NOMO-1 (cell line): Measurements from ENCODE around the gene OR14A16.

Experiments used
- DNase-seq, 2 experiments: peaks; one replicate each; lab custom pipeline; 2025; ENCODE audit not compliant: unreplicated experiment in 2 of 2; lab: John Stamatoyannopoulos, UW

OR14A16 gene, protein sequence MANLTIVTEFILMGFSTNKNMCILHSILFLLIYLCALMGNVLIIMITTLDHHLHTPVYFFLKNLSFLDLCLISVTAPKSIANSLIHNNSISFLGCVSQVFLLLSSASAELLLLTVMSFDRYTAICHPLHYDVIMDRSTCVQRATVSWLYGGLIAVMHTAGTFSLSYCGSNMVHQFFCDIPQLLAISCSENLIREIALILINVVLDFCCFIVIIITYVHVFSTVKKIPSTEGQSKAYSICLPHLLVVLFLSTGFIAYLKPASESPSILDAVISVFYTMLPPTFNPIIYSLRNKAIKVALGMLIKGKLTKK

DNA sequence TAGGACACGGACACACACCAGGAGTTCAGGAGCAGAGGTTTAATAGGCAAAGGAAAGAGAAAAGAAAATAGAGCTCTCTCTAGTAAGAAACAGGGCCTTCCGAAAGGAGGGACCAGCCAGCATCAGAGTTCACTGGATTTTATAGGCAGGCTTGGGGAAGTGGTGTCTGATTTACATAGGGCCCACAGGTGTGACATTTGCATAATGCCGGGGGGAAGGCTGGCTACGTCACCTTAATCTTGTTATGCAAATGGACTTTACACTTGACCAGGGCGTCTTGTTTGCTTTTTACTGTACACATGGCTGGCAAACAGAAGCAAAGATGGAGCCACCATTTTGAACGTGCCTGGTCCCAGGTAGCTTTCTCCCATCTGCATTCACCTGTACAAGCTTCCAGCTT lies at the start of gene OR14A16:
Gene OR14A16, minus strand, starts transcription at position 97 of the 400 bp plus-strand sequence. CDS start 8,390 bp downstream, outside the sequence.
- DNase-seq: no peak

DNA sequence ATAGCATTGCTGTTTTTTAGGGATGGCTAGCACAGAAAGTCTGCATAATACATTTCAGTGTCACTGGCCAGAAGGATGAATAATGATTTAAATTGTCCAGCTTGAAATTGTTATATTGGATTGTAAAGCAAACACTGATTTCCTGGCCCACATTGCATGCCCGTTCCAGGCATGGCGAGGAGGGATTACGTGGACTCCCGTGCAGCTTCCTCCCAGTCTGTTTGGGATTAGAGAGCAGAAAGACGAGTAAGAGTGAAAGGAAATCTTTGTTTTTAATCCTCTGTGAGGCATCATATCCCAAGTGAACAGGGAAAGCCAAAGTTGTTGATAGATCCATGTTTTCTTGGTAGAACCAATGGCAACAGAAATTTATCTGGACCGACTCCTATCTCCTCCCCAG lies 41.5 kb upstream of the OR14A16 start:
- DNase-seq: no peak

DNA sequence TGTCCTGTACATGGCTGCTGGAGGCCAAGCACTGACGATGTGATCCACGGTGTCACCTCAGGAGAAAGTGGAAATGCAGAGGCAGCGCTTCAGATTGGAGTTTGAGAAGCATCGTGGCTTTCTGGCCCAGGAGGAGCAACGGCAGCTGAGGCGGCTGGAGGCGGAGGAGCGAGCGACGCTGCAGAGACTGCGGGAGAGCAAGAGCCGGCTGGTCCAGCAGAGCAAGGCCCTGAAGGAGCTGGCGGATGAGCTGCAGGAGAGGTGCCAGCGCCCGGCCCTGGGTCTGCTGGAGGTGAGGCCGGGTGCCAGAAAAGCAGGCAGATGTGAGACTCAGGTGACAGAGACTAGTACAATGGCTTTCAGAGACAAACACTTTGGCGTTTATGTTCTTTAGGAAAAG lies 40.7 kb upstream of the OR14A16 start:
- DNase-seq: no peak

DNA sequence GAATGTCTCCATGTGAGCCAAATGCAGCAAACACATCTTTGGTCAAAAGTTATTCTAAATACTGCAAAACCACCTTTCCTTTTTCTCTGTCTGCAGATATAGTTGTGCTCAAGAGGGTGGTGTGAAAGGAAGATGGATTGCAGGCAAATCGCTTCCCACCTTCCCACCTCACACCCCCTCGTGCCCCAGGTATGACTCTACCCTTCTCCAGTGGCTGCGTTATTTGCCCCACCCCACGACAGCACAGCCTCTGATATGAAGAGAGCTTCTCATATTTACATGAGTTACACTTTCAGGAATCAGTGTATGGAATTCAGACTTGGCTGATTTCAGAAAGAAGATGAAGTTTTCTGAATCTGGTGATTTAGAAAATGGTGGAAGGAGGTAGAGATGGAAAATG lies 38.8 kb upstream of the OR14A16 start:
- no peak for DNase-seq

DNA sequence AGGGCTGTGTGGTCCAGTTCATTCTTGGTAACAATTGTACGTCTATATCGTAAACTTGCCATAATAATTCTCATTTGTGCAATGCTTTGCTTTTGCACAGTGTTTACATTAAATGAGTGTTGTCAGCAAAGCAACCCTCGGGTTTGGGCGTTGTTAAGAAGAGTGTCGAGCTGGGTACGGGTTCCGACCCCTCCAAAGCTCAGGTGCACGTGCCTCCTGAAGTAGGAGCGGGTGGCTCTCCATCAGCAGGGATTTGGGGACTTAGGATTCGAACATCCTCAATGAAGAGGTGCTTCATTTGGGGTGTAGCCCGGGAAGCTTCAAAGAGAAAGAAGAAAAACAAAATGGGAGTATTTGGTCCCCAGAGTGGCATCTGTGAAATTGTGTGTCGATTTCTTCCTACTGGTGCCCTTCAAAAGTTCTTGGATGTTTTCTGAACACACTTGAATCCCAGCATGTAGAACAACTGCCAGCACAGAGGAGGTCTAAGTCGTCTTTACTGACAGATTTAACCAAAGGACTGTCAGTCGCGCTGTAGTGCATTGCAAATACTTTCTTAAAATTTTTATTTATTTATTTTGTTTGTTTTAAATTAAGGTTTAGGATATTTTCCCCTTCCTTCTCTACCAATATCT lies 34.2 kb upstream of the OR14A16 start:
- DNase-seq: no peak

DNA sequence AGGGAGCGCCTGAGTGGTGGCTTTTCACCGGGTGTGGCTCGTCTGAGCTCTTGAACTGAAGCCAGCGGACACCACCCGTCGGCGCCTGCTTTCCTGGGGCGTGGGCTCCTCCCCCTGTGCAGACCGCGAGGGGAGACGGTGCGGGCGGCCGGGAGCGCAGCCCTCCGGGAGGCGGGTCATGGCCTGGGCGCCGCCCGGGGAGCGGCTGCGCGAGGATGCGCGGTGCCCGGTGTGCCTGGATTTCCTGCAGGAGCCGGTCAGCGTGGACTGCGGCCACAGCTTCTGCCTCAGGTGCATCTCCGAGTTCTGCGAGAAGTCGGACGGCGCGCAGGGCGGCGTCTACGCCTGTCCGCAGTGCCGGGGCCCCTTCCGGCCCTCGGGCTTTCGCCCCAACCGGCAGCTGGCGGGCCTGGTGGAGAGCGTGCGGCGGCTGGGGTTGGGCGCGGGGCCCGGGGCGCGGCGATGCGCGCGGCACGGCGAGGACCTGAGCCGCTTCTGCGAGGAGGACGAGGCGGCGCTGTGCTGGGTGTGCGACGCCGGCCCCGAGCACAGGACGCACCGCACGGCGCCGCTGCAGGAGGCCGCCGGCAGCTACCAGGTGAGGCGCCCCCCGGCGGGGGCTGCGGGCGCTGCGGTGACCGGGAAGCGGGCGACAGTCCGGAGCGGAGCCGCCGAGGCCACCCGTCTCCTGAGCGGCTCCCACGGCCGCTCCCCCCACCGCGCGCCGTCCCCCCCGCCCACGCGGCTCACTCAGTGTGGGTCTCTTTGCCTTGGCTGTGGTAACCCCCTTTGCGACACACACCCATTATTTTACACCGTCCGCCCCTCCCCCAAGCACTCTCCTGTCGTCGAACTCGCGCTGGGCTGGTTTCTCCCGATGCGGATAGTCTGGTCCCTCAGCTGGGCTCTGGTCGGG lies 33.4 kb upstream of the OR14A16 start, which contains the start of gene TRIM58:
Gene TRIM58, plus strand, starts transcription at position 119 of the 916 bp plus-strand sequence. Its CDS starts 60 bp downstream, at position 179.
- DNase-seq: no peak

DNA sequence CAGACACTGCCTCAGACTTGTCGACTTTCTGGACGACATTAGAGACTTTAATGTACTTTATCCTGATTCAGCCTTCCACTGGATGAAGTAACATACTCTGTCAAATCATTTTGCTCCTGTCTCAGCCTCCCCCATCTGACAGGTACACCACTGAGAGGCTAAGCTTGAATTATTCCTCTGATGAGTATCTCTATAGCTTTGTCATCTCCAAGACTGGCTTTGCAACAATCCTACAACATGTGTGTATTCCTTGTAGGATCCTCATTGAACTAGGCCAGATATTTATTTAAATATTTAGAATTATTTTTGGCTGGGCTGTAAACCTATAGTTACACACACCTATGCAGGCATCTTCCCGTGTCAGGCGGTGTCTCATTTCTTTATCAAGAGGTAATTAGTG lies 32.0 kb upstream of the OR14A16 start:
- no peak for DNase-seq

DNA sequence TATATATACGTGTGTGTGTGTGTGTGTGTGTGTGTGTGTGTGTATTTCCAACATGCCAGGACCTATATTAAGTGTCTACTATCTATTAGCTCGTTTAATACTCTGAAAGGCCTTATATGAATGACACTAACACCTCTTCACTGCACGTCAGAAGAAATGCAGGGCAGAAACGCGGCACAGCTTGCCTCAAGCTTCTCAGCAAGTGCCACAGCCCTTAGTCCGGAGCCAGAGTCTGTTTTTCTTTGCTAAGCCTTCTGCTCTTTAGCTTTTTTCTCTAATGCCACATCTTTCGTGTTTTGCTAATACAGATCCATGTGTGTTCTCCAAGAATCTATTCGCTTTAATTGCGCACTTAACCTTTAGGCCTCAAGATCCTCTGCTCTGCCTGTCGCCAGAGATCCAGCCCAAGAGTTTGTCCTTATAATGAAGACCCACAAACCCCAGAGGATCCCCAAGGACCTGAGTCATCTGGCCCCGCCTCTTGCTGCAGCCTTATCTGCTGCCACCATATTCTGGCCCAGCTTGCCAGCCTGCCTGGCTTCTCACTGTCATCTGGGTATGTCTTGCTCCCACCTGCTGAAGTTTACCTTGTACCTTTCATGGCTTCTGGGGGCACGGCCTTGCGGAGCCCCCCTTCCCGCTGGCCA lies 31.1 kb upstream of the OR14A16 start:
- DNase-seq: no peak

DNA sequence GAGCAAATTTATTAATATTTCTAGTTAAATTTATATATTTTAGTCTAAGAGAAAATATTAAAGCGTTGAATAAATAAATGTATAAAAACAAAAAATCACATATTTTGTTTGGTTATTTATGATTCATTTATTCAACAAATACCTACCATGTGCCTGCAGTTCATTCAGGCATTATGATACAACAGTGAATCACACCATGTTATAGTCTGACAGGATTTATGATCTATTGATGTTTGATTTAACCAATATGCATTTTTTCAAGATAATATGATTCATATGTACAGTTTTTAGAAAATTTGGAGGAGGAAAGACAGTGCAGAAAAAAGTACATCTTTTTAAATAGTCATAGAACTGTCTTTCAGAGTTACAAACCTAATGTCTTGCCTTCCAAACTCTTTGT lies 25.7 kb upstream of the OR14A16 start:
- DNase-seq: no peak

DNA sequence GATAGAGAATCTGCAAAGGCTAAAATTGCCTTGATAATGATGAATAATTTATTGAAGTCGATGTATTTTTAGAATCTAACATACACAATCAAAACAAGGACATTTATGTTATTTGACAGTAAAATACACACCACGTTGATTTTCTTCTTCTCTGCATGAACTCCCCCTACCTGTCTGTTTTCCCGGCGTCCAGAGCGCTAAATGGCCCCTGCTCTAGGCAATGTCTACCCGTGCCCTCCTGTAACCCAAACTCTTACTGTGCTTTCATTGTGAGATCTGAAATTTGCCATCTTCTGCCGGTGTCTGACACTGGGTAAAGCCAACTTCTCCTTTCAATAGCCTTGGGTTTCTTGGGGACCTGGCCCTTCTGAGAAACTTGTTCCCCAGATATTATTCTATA lies 24.4 kb upstream of the OR14A16 start:
- DNase-seq: no peak

DNA sequence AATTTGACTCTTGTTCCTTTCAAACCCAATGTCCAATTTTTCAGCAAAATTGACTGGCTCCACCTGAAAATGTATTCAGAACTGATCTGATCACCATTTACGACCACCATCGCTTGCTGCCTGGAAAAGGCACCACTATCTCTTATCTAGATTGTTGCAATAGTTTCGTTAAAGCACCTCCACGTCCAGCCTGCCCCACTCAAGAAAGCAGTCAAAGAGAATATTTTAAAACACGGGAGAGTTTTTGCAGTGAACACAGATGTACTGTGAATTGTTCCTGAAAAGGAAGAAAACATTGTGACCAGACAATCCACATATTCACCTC lies 21.7 kb upstream of the OR14A16 start:
- DNase-seq: no peak

DNA sequence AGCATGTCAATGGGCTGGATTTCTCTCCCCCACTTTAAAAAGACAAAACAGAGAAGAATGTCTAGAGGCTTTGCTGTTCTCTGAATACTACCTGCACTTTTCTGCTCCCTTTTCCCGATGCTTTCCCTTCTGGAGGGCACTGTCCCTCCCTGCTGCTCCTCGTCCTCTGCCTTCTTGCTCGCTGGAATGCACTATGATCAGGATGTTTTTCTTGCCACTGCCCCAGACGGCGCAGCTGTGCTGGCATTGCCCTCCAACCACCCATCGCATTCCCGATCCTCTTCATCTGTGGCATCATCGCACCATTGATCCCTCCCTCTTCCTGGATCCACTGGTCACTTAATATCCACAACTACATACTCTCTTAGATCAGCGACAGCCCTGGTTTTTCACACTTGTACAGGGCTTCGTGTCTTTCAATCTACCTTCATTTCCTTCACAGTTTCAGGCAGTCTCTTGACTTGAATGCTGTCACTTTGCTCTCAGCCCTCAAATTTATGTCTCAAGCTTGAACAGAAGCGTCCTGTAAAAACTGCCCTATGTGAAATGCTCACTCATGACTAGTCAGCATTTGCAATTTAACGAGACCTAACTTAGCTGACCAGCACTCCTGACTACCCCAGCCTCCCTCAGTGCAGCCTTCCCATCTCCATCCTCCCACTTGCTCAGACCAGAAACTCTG lies 21.2 kb upstream of the OR14A16 start:
- no peak for DNase-seq

DNA sequence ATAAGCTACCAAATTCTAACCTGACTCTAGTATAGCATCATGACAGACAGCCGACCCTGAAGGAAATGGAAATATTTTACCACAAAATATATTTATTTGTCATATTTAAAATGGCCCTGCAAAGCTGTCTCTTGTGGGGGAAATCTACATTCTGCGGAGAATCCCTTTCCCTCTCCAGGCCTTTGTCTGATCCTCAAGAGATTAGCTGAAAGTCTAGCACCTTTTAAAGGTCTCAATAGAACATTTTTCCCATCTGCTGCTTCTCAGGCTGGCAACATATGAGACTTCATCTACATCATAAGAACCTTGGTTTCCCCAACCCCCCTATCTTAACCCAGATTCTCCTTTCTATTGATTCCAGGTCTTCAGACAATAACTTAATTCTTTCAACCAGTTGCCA lies 19.5 kb upstream of the OR14A16 start:
- DNase-seq: no peak

DNA sequence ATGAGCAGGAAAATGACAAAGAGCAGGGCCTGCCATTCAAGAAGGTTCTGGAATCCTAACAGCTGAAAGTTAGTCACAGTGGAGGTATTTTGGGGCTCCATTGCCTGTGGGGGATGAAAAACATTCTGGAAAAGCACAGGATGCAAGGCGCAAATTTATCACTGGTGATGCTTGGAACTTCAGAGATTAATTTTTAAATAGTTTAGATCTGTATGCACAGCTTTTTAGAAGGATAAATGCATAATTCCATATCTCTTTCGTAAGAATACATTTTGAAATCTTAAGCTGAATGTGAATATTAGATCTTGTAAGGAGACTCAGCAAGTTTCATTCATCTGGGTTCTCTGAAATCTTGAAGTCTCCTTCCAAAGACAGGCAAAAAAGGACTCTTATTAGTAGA lies 17.9 kb upstream of the OR14A16 start, which contains the start of gene OR11L1:
Gene OR11L1, minus strand, starts transcription at position 101 of the 400 bp plus-strand sequence. Its CDS starts 0 bp downstream, at position 101.
- DNase-seq: no peak

DNA sequence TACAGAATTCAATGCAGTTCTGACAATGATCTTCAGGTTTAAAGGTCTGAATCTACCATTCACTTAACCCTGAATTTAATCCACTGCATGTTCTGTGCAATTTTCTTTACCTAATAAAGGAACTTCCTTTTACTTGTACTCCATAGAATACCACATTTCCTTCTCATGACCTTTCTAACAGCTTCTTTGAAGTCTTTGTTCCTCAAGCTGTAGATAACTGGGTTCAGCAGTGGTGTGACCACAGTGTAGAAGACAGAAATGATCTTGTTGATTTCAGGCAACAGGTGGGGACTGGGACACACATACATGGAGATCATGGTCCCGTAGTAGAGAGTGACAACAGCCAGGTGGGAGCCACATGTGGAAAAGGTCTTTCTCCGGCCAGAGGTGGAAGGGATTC lies 16.9 kb upstream of the OR14A16 start:
- no peak for DNase-seq

DNA sequence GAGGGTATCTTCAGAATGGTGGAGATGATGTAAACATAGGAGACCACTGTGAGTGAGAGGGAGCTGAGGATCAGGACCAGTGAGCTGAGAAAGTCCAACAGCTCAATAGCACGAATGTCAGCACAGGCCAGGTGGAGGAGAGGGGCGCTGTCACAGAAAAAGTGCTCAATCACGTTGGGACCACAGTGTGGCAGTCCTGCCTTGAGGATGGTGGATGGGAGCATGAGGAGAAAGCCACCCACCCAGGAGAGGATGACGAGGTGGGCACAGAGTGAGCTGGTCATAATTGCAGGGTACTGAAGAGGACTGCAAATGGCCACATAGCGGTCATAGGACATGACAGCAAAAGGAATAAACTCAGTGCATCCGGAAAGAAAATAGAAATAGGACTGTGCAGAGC lies 9.7 kb upstream of the OR14A16 start:
- DNase-seq: no peak

DNA sequence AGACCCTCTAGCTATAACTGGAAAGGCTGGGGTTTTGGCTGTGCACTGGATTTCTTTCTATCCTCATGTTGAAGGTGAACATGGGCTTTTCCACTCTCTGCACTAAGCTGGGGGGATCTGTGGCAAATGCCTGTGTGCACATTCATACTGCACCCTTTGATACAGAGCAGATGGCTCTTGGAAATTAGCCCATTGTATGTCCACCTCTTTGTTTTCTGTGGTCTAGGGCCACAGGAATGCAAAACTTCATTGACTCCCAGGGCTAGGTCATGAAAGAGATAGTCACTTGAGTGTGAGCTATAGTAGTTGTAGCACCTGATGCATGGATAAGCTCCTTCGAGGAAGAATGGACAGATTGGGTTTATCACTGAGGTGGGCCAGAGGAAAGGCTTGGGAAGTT lies 5.7 kb upstream of the OR14A16 start:
- no peak for DNase-seq

DNA sequence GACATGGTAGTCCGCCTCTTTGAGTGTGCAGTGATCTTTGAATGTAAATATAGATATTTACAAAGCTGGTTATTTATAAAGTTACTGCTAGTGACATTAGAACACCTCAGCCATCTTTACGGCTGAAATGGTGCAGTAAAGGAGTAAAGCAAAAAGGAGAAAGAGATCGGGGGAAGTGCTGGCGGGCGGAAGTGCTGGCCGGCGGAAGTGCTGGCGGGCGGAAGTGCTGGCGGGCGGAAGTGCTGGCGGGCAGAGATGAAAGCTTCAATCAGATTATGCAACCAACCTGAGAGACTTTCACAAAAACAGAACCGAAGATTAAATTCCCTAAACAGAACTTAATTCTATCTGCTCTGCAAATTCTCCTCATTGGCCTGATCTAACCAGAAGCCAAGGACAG lies 1.4 kb upstream of the OR14A16 start:
- DNase-seq: peak; percentile 15 to 17

DNA sequence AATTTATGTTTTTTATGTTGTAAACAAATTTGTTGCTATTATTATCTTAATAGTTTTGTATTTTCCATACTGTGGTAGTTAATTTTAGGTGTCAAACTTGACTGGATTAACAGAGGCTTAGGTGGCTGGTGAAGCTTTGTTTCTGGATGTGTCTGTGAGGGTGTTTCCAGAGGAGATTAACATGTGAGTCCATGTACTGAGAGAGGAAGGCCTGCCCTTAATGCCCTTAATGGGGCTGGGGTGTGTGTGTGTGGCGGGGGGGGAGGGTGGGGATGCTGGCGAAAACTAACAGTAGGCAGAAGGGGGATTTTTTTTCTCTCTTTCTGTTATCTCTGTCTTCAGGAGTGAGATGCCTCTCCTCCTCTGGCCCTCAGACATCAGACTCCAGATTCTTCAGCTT lies 1.9 kb downstream of the OR14A16 start:
- DNase-seq: no peak

DNA sequence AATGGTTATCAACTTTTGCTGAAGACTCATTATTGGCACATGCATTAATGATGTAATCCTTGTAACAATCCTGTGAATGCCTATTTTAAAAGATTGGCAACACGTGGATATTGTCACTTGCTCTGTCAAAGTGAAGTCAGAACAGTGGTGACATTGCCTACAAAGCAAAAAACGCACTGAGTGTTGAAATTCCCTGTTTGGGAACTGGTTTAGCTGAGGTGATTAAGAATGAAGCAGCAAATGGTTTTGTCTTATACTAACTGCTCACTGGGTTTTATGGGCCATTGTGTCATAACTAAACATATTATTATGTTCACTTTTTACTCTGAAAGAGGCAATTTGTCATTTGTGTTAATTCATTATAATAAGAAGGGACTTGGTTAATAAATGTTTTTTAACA lies 11.3 kb downstream of the OR14A16 start:
- no peak for DNase-seq
